ENCODE results near the gene SLC37A1. TPM values are rescaled to one million over a fixed set of nuclear protein-coding genes. Genes with fewer than 3 reads are reported as not detected.
"Not testable (repeated sequence)": the region's sequence is repeated elsewhere in the genome, so short reads cannot be mapped to it uniquely, and the experiment has no call there.

Gene SLC37A1
- total and polyA plus RNA-seq, 8 donors = 4.7 to 14.3 (median 7.9) TPM

- no peak overlapping the region for H3K27ac ChIP-seq
- H3K4me1 ChIP-seq = peaks cover 31 to 35% (median 35%) of the 10 kb centered on the region in 3 donors
- H3K9me3 ChIP-seq = no peaks in the 10 kb centered on the region
- no peak for DNase-seq
- no peak for ATAC-seq
- TF ChIP-seq CTCF (IDR thresholded peaks at IDR 0.05) = no peak
- no peak overlapping the region for H3K4me3 ChIP-seq
- no peak for FAIRE-seq
- WGBS, 2 donors = 92 to 93% methylated on average over 10 of the region's 10 CpGs
- no peaks in the 10 kb centered on the region for H3K36me3 ChIP-seq
- no peaks in the 10 kb centered on the region for H3K27me3 ChIP-seq
- intact Hi-C loops (cut with DNase I) = no loop called here
Observed at GRCh38 chr21:42466700-42467099, 47.0 kb upstream of the SLC37A1 start.

- DNase-seq (no peak), FAIRE-seq (no peak), ATAC-seq (peak in 3 of 4 donors; percentile 43 to 57 (median 54))
- WGBS, 2 donors = 30 to 40% methylated on average over 12 of the region's 12 CpGs
- Histone ChIP-seq H3K4me1 (peaks cover 27 to 33% (median 28%) of the 10 kb centered on the region in 3 donors), H3K4me3 (no peak overlapping the region), H3K27me3 (no peaks in the 10 kb centered on the region), H3K27ac (no peak overlapping the region), H3K9me3 (no peaks in the 10 kb centered on the region), H3K36me3 (no peaks in the 10 kb centered on the region)
- TF ChIP-seq CTCF (IDR thresholded peaks at IDR 0.05) = no peak
- intact Hi-C loops (cut with DNase I) = no loop called here
Observed at GRCh38 chr21:42467140-42467983, 46.3 kb upstream of the SLC37A1 start.

- Histone ChIP-seq H3K27ac (no peak overlapping the region), H3K9me3 (no peaks in the 10 kb centered on the region), H3K4me1 (peaks cover 20 to 29% (median 21%) of the 10 kb centered on the region in 3 donors), H3K27me3 (no peaks in the 10 kb centered on the region), H3K36me3 (no peaks in the 10 kb centered on the region), H3K4me3 (no peak overlapping the region)
- WGBS, 2 donors = 81 to 85% methylated on average over 6 of the region's 6 CpGs
- FAIRE-seq (no peak), ATAC-seq (no peak), DNase-seq (no peak)
- no peak for TF ChIP-seq CTCF (IDR thresholded peaks at IDR 0.05)
- intact Hi-C loops (cut with DNase I) = no loop called here
Observed at GRCh38 chr21:42468491-42469131, 45.0 kb upstream of the SLC37A1 start.

GRCh38 chr21:42469272-42469671 lies 44.4 kb upstream of the SLC37A1 start:
- WGBS, 2 donors = 85 to 87% methylated on average over 2 of the region's 2 CpGs
- DNase-seq = no peak
- peaks cover 20 to 31% (median 21%) of the 10 kb centered on the region in 3 donors for H3K4me1 ChIP-seq
- H3K27me3 ChIP-seq = no peaks in the 10 kb centered on the region
- H3K27ac ChIP-seq = no peak overlapping the region
- H3K36me3 ChIP-seq = no peaks in the 10 kb centered on the region
- no peaks in the 10 kb centered on the region for H3K9me3 ChIP-seq
- intact Hi-C loops (cut with DNase I) = no loop called here
- no peak for ATAC-seq
- H3K4me3 ChIP-seq = no peak overlapping the region
- FAIRE-seq = no peak
- TF ChIP-seq CTCF (IDR thresholded peaks at IDR 0.05) = no peak

- intact Hi-C loops (cut with DNase I); H3K4me3 ChIP-seq; FAIRE-seq; H3K36me3 ChIP-seq; H3K9me3 ChIP-seq; DNase-seq; H3K27me3 ChIP-seq; H3K27ac ChIP-seq; ATAC-seq: not testable (repeated sequence)
- peaks cover 17 to 27% (median 19%) of the 10 kb centered on the region in 3 donors for H3K4me1 ChIP-seq
- WGBS, 2 donors = 93 to 94% methylated on average over 4 of the region's 4 CpGs
Observed at GRCh38 chr21:42469726-42470125, 43.9 kb upstream of the SLC37A1 start.
